Stimulated activated CD8-positive, alpha-beta memory T cell treated with anti-CD3 and anti-CD28 coated beads, Interleukin-12 subunit alpha, Interleukin-12 subunit beta, amount 100 ng/mL, for 1 hour (primary cell): Measurements from ENCODE around the gene SORT1.
"Not testable (repeated sequence)": the region's sequence is repeated elsewhere in the genome, so short reads cannot be mapped to it uniquely, and the experiment has no call there.

Experiments
- DNase-seq: peaks from one replicate; pipeline ENCODE4 v3.0.0-alpha.2; 2020; ENCODE audit warnings: low read depth

SORT1 gene

GRCh38 chr1:109397581-109398342 lies at the start of gene SORT1:
Gene SORT1, minus strand, starts transcription at chr1:109397918. Its CDS starts 26 bp downstream, at chr1:109397892.
- DNase-seq: peak; percentile 7

GRCh38 chr1:109445949-109446695 lies 48.4 kb upstream of the SORT1 start:
- DNase-seq: not testable (repeated sequence)

- DNase-seq: no peak
These were observed 46.6 kb upstream of the SORT1 start for GRCh38 chr1:109444346-109444745.

GRCh38 chr1:109443476-109443875 lies 45.8 kb upstream of the SORT1 start:
- no peak for DNase-seq

- DNase-seq: no peak
These were observed 43.4 kb upstream of the SORT1 start for GRCh38 chr1:109441069-109441468.

- DNase-seq: no peak
These were observed 41.1 kb upstream of the SORT1 start for GRCh38 chr1:109438798-109439297.

- DNase-seq: no peak
These were observed 36.8 kb upstream of the SORT1 start for GRCh38 chr1:109434484-109434883.

- DNase-seq: no peak
These were observed 35.6 kb upstream of the SORT1 start for GRCh38 chr1:109433322-109433721.

GRCh38 chr1:109432336-109432735 lies 34.6 kb upstream of the SORT1 start:
- DNase-seq: no peak

- no peak for DNase-seq
These were observed 29.4 kb upstream of the SORT1 start for GRCh38 chr1:109427171-109427467.

- DNase-seq: peak; percentile 88
These were observed 28.8 kb upstream of the SORT1 start, which contains the start of gene PSMA5 for GRCh38 chr1:109426281-109427170. Gene PSMA5, minus strand, starts transcription at chr1:109426448. Its CDS starts 118 bp downstream, at chr1:109426330.

GRCh38 chr1:109425391-109426280 lies 27.9 kb upstream of the SORT1 start:
- DNase-seq: peak; percentile 37

GRCh38 chr1:109423498-109423897 lies 25.8 kb upstream of the SORT1 start:
- no peak for DNase-seq

- no peak for DNase-seq
These were observed 14.8 kb upstream of the SORT1 start for GRCh38 chr1:109412551-109412950.

GRCh38 chr1:109404838-109405237 lies 7.1 kb upstream of the SORT1 start:
- no peak for DNase-seq

- no peak for DNase-seq
These were observed 4.3 kb upstream of the SORT1 start for GRCh38 chr1:109402025-109402424.

- no peak for DNase-seq
These were observed 2.4 kb upstream of the SORT1 start for GRCh38 chr1:109400035-109400655.

GRCh38 chr1:109399326-109399957 lies 1.7 kb upstream of the SORT1 start:
- DNase-seq: no peak

GRCh38 chr1:109398343-109399225 lies 866 bp upstream of the SORT1 start:
- DNase-seq: no peak
